Fibroblast of lung (primary cell): ENCODE data around the gene GRIA1. TPM values are rescaled to one million over a fixed set of nuclear protein-coding genes. Genes with fewer than 3 reads are reported as not detected.

Experiments used
- DNase-seq, 2 donors: peaks; one replicate each; pipeline versions ENCODE4 v3.0.0 to v3.0.0-alpha.2; 2010; ENCODE audit warnings: low read depth in 2 of 2
- H2AFZ ChIP-seq: 2 replicates; pipeline ENCODE4 v1.5.1; 2012; ENCODE audit warnings: low read length, control low read depth, inconsistent platforms
- H3K27ac ChIP-seq: 2 replicates; pipeline ENCODE4 v1.5.1; 2011; ENCODE audit warnings: low read length, control low read depth; ENCODE audit not compliant: insufficient read depth
- H3K27me3 ChIP-seq: 2 replicates; pipeline ENCODE4 v1.5.1; 2011; ENCODE audit warnings: mild to moderate bottlenecking, low read length; ENCODE audit not compliant: control insufficient read depth, insufficient read depth
- H3K36me3 ChIP-seq: 2 replicates; pipeline ENCODE4 v1.5.1; 2011; ENCODE audit warnings: low read length; ENCODE audit not compliant: control insufficient read depth, insufficient read depth
- H3K4me1 ChIP-seq: 2 replicates; pipeline ENCODE4 v1.5.1; 2011; ENCODE audit warnings: low read length; ENCODE audit not compliant: control insufficient read depth, insufficient read depth; ENCODE audit errors: extremely low read depth
- H3K4me2 ChIP-seq: 2 replicates; pipeline ENCODE4 v1.5.1; 2011; ENCODE audit warnings: low read length, control low read depth; ENCODE audit not compliant: insufficient read depth; ENCODE audit errors: extremely low read depth
- H3K4me3 ChIP-seq, 4 experiments: fragments of 200-600 bp in 1 of 4; sonication (generic) in 1 of 4; replicated peaks in 1 of 4; 2 replicates each; pipeline ENCODE4 v1.5.1; 2011 to 2016; ENCODE audit warnings: low read length in 4 of 4, low read depth in 3 of 4, mild to moderate bottlenecking in 3 of 4, control low read depth in 2 of 4, inconsistent platforms in 1 of 4, mixed read lengths in 1 of 4; ENCODE audit not compliant: insufficient read depth in 1 of 4; ENCODE audit errors: control extremely low read depth in 1 of 4
- H3K79me2 ChIP-seq: 2 replicates; pipeline ENCODE4 v1.5.1; 2012; ENCODE audit warnings: mild to moderate bottlenecking, low read length, inconsistent platforms; ENCODE audit not compliant: control insufficient read depth, insufficient read depth
- H3K9ac ChIP-seq: 2 replicates; pipeline ENCODE4 v1.5.1; 2011; ENCODE audit warnings: mild to moderate bottlenecking, low read length, control low read depth; ENCODE audit not compliant: insufficient read depth
- H3K9me3 ChIP-seq: 2 replicates; pipeline ENCODE4 v1.5.1; 2012; ENCODE audit warnings: low read depth, low read length; ENCODE audit not compliant: control insufficient read depth, insufficient read depth
- H4K20me1 ChIP-seq: 2 replicates; pipeline ENCODE4 v1.5.1; 2011; ENCODE audit warnings: low read length; ENCODE audit not compliant: control insufficient read depth, insufficient read depth; ENCODE audit errors: extremely low read depth
- CTCF ChIP-seq, 2 donors: IDR thresholded peaks in 1 of 2; conservative IDR thresholded peaks in 1 of 2; 1 replicate in 1 of 2; 2 replicates in 1 of 2; pipeline ENCODE4 v1.5.1; 2011 to 2012; ENCODE audit warnings: low read length in 2 of 2, control low read depth in 1 of 2, inconsistent platforms in 1 of 2, low read depth in 1 of 2, mild to moderate bottlenecking in 1 of 2
- EZH2 ChIP-seq: IDR thresholded peaks from 2 replicates; pipeline ENCODE4 v1.5.1; 2012; ENCODE audit warnings: low read length, control low read depth, mild to moderate bottlenecking; ENCODE audit errors: missing control alignments
- polyA plus RNA-seq, 2 donors: library from polyadenylated mRNA; depleted of rRNA in 1 of 2; stranded (reverse) in 1 of 2; unstranded in 1 of 2; fragments of >200 nt; gene quantifications; 2 replicates each; pipeline ENCODE4 v1.2.1, GENCODE V29; 2011 to 2012; ENCODE audit warnings: missing spikeins in 1 of 2
- total RNA-seq: library from RNA; depleted of rRNA; stranded (reverse); fragments of >200 nt; gene quantifications from 2 replicates; pipeline ENCODE4 v1.2.1, GENCODE V29; 2014

Gene GRIA1
- total and polyA plus RNA-seq, 2 donors (not counting 1 experiment from before 2014, with no cell fraction given): 2.0 to 4.5 TPM

GRCh38 chr5:153530357-153531143 lies 40.1 kb downstream of the GRIA1 start:
- Histone ChIP-seq H3K9ac (no peak overlapping the region), H3K4me2 (no peak overlapping the region), H3K27ac (no peak overlapping the region), H3K4me1 (no peaks in the 10 kb centered on the region), H3K27me3 (no peaks in the 10 kb centered on the region), H4K20me1 (no peaks in the 10 kb centered on the region), H3K36me3 (no peaks in the 10 kb centered on the region), H3K4me3 (no peak overlapping the region), H2AFZ (no peak overlapping the region), H3K79me2 (no peaks in the 10 kb centered on the region), H3K9me3 (no peaks in the 10 kb centered on the region)
- no peak for TF ChIP-seq CTCF (conservative IDR thresholded peaks at IDR 0.05 in 1 of 2, IDR thresholded peaks at IDR 0.05 in 1 of 2; ENCODE audit: low read depth in 1 of 2, low read length in 2 of 2)
- TF ChIP-seq EZH2: no peak
- DNase-seq: no peak

- Histone ChIP-seq H3K27me3 (no peaks in the 10 kb centered on the region), H3K9me3 (no peaks in the 10 kb centered on the region), H3K4me1 (no peaks in the 10 kb centered on the region), H3K9ac (no peak overlapping the region), H3K4me2 (no peak overlapping the region), H3K79me2 (no peaks in the 10 kb centered on the region), H3K36me3 (no peaks in the 10 kb centered on the region), H3K4me3 (no peak overlapping the region), H2AFZ (no peak overlapping the region), H3K27ac (no peak overlapping the region), H4K20me1 (no peaks in the 10 kb centered on the region)
- DNase-seq: no peak
- TF ChIP-seq CTCF (conservative IDR thresholded peaks at IDR 0.05 in 1 of 2, IDR thresholded peaks at IDR 0.05 in 1 of 2; ENCODE audit: low read depth in 1 of 2, low read length in 2 of 2): no peak
- no peak for TF ChIP-seq EZH2
These were observed 43.1 kb downstream of the GRIA1 start for GRCh38 chr5:153533546-153533945.

- Histone ChIP-seq H3K9ac (no peak overlapping the region), H4K20me1 (no peaks in the 10 kb centered on the region), H2AFZ (no peak overlapping the region), H3K9me3 (no peaks in the 10 kb centered on the region), H3K27ac (no peak overlapping the region), H3K79me2 (no peaks in the 10 kb centered on the region), H3K27me3 (no peaks in the 10 kb centered on the region), H3K36me3 (no peaks in the 10 kb centered on the region), H3K4me3 (no peak overlapping the region), H3K4me2 (no peak overlapping the region), H3K4me1 (no peaks in the 10 kb centered on the region)
- DNase-seq: no peak
- TF ChIP-seq EZH2: no peak
- TF ChIP-seq CTCF (conservative IDR thresholded peaks at IDR 0.05 in 1 of 2, IDR thresholded peaks at IDR 0.05 in 1 of 2; ENCODE audit: low read depth in 1 of 2, low read length in 2 of 2): no peak
These were observed 43.6 kb downstream of the GRIA1 start for GRCh38 chr5:153534102-153534501.
